ENCODE data around the gene RPL12.

RPL12 gene

GRCh38 chr9:127437497-127438264 is 13.5 kb downstream of the RPL12 start:
- DNase-seq: no peak

GRCh38 chr9:127430415-127430814 is 20.8 kb downstream of the RPL12 start:
- DNase-seq: no peak

GRCh38 chr9:127428348-127428747 is 22.9 kb downstream of the RPL12 start:
- no peak for DNase-seq

GRCh38 chr9:127426756-127427155 is 24.4 kb downstream of the RPL12 start:
- no peak for DNase-seq

GRCh38 chr9:127424676-127424999 is 26.6 kb downstream of the RPL12 start:
- DNase-seq: no peak

- peak; percentile 91 for DNase-seq
Measured at GRCh38 chr9:127423934-127424675, 27.1 kb downstream of the RPL12 start, which contains the start of gene ZNF79. Gene ZNF79 (plus strand): TSS chr9:127424382. CDS start chr9:127424788, 406 bp downstream.

GRCh38 chr9:127423476-127423933 is 27.7 kb downstream of the RPL12 start:
- DNase-seq: no peak

GRCh38 chr9:127422787-127423186 is 28.4 kb downstream of the RPL12 start:
- DNase-seq: no peak

GRCh38 chr9:127422133-127422782 is 28.9 kb downstream of the RPL12 start:
- DNase-seq: no peak

GRCh38 chr9:127421057-127421456 is 30.1 kb downstream of the RPL12 start:
- no peak for DNase-seq

GRCh38 chr9:127419348-127419747 is 31.9 kb downstream of the RPL12 start:
- no peak for DNase-seq

GRCh38 chr9:127418037-127418471 is 33.2 kb downstream of the RPL12 start:
- no peak for DNase-seq

- no peak for DNase-seq
Measured at GRCh38 chr9:127417131-127418036, 33.8 kb downstream of the RPL12 start.

- no peak for DNase-seq
Measured at GRCh38 chr9:127415657-127416056, 35.5 kb downstream of the RPL12 start.

GRCh38 chr9:127415141-127415540 is 36.1 kb downstream of the RPL12 start:
- no peak for DNase-seq

- DNase-seq: no peak
Measured at GRCh38 chr9:127411122-127411521, 40.1 kb downstream of the RPL12 start.

- no peak for DNase-seq
Measured at GRCh38 chr9:127407492-127407843, 43.7 kb downstream of the RPL12 start.

GRCh38 chr9:127406799-127407491 is 44.3 kb downstream of the RPL12 start:
- DNase-seq: no peak

- no peak for DNase-seq
Measured at GRCh38 chr9:127405344-127406125, 45.7 kb downstream of the RPL12 start.

- no peak for DNase-seq
Measured at GRCh38 chr9:127404631-127405030, 46.6 kb downstream of the RPL12 start.

- DNase-seq: no peak
Measured at GRCh38 chr9:127403507-127404192, 47.6 kb downstream of the RPL12 start.
